Measurements from ENCODE around the gene TUBB2A. TPM values are rescaled to one million over a fixed set of nuclear protein-coding genes. Genes with fewer than 3 reads are reported as not detected.

The TUBB2A gene
- total and polyA plus RNA-seq, 2 of the 4 experiments (the other 2 are of a cell fraction) = 164 to 264 TPM

DNA sequence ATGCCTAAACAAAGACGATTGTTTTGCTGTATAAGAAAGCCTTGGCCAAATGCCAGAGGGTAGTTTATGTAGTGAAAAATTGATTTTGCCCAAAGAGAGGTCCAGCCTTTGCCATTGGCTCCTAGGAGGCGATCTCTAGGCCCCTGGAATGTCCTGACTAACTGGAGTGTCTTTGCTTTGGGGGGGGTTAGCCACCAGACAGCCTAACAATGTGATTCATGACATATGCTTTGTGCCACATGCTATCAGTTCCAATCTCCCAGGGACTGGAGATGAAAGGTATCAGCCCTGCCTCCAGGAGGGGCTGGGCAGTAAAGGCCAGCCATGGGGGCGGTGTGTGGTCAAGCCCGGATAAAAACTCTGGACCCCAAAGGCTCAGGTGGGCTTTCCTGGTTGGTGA, 32.7 kb upstream of the TUBB2A start:
- Histone ChIP-seq H3K4me1 (ENCODE audit: control insufficient read depth, insufficient read depth, low read length) (peaks cover 5% of the 10 kb centered on the region), H3K9ac (ENCODE audit: low read depth, low read length) (no peak overlapping the region), H3K23ac (ENCODE audit: low read depth, low read length) (no peak overlapping the region), H3K27me3 (ENCODE audit: control insufficient read depth, insufficient read depth, low read length) (peaks cover 26% of the 10 kb centered on the region), H3K14ac (replicated peaks; ENCODE audit: low read depth, low read length) (no peak overlapping the region), H3K79me1 (ENCODE audit: low read depth in 1 of 2, low read length in 2 of 2) (no peaks in the 10 kb centered on the region), H2BK120ac (ENCODE audit: low read depth, low read length) (no peak overlapping the region), H3K27ac (ENCODE audit: insufficient read depth, low read length) (no peak overlapping the region), H2AFZ (replicated peaks; ENCODE audit: low read length, poor library complexity) (no peak overlapping the region), H3K56ac (ENCODE audit: extremely low read depth, insufficient read depth, low read length) (no peak overlapping the region), H4K91ac (ENCODE audit: insufficient read depth, low read depth, low read length) (no peak overlapping the region), H3K4me2 (ENCODE audit: low read depth, low read length) (no peak overlapping the region), H4K20me1 (ENCODE audit: insufficient read depth, low read length) (no peaks in the 10 kb centered on the region), H4K8ac (ENCODE audit: low read depth in 2 of 2, low read length in 2 of 2) (no peak overlapping the region), H3K9me1 (ENCODE audit: insufficient read depth, low read length) (no peaks in the 10 kb centered on the region), H3K36me3 (ENCODE audit: control insufficient read depth, insufficient read depth, low read length) (no peaks in the 10 kb centered on the region), H3K18ac (ENCODE audit: low read depth, low read length) (no peak overlapping the region), H4K5ac (ENCODE audit: low read depth, low read length) (no peak overlapping the region), H2BK15ac (ENCODE audit: low read depth, low read length) (no peak overlapping the region), H2AK9ac (replicated peaks; ENCODE audit: low read depth, low read length, poor library complexity) (peak overlapping the region; percentile 59), H2AK5ac (ENCODE audit: low read depth, low read length) (no peak overlapping the region), H2BK20ac (ENCODE audit: low read depth, low read length) (no peak overlapping the region), H2BK5ac (ENCODE audit: low read depth, low read length, poor library complexity, severe bottlenecking) (no peak overlapping the region), H3K4ac (ENCODE audit: low read depth, low read length) (no peak overlapping the region), H3K4me3 (ENCODE audit: insufficient read depth, low read depth, low read length) (no peak overlapping the region), H3K9me3 (ENCODE audit: control insufficient read depth, insufficient read depth, low read length) (peaks cover 5% of the 10 kb centered on the region)
- intact Hi-C loops (cut with micrococcal nuclease) = no loop called here
- ATAC-seq (ENCODE audit: low read depth) = no peak
- CTCF ChIA-PET = no interaction called here
- in situ Hi-C loops (cut with MboI; ENCODE audit: low sequenced_read_pairs) = no loop called here
- DNase-seq = no peak
- 80% methylated on average over 2 of the region's 4 CpGs; no CpG with 5 or more reads in 1 of the 2 experiments for WGBS, 2 experiments (ENCODE audit: extremely low coverage in 2 of 2, insufficient read length in 1 of 2)
- POLR2A ChIA-PET (ENCODE audit: unreplicated experiment) = no interaction called here
- dilution Hi-C loops (cut with HindIII; ENCODE audit: low sequenced_read_pairs, unreplicated experiment) = no loop called here
- BruUV-seq (replicated peaks) = no TSS peak
- TF ChIP-seq, protein P1, sequence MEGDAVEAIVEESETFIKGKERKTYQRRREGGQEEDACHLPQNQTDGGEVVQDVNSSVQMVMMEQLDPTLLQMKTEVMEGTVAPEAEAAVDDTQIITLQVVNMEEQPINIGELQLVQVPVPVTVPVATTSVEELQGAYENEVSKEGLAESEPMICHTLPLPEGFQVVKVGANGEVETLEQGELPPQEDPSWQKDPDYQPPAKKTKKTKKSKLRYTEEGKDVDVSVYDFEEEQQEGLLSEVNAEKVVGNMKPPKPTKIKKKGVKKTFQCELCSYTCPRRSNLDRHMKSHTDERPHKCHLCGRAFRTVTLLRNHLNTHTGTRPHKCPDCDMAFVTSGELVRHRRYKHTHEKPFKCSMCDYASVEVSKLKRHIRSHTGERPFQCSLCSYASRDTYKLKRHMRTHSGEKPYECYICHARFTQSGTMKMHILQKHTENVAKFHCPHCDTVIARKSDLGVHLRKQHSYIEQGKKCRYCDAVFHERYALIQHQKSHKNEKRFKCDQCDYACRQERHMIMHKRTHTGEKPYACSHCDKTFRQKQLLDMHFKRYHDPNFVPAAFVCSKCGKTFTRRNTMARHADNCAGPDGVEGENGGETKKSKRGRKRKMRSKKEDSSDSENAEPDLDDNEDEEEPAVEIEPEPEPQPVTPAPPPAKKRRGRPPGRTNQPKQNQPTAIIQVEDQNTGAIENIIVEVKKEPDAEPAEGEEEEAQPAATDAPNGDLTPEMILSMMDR (conservative IDR thresholded peaks at IDR 0.05; ENCODE audit: low read depth, low read length) = no peak
- TF ChIP-seq RCOR1 (IDR thresholded peaks at IDR 0.05; ENCODE audit: insufficient replicate concordance, low read length) (no peak), FOS (IDR thresholded peaks at IDR 0.05; ENCODE audit: low read depth, low read length) (no peak), SMC3 (IDR thresholded peaks at IDR 0.05; ENCODE audit: low read depth, low read length) (no peak), POLR2A (IDR thresholded peaks at IDR 0.05; ENCODE audit: low read depth, low read length) (no peak), CEBPB (IDR thresholded peaks at IDR 0.05; ENCODE audit: low read depth, low read length) (no peak), CHD1 (IDR thresholded peaks at IDR 0.05; ENCODE audit: low read depth, low read length) (no peak), BHLHE40 (IDR thresholded peaks at IDR 0.05; ENCODE audit: low read depth, low read length) (no peak), MXI1 (IDR thresholded peaks at IDR 0.05; ENCODE audit: borderline replicate concordance, low read depth, low read length) (no peak), RAD21 (IDR thresholded peaks at IDR 0.05; ENCODE audit: low read length) (no peak), MAFK (IDR thresholded peaks at IDR 0.05; ENCODE audit: low read depth, low read length) (no peak), MAZ (IDR thresholded peaks at IDR 0.05; ENCODE audit: borderline replicate concordance, low read depth, low read length) (no peak), RFX5 (IDR thresholded peaks at IDR 0.05; ENCODE audit: low read depth, low read length) (no peak), NFE2L2 (IDR thresholded peaks at IDR 0.05; ENCODE audit: low read depth, low read length) (no peak)
- TF ChIP-seq, protein P2, sequence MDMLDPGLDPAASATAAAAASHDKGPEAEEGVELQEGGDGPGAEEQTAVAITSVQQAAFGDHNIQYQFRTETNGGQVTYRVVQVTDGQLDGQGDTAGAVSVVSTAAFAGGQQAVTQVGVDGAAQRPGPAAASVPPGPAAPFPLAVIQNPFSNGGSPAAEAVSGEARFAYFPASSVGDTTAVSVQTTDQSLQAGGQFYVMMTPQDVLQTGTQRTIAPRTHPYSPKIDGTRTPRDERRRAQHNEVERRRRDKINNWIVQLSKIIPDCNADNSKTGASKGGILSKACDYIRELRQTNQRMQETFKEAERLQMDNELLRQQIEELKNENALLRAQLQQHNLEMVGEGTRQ (IDR thresholded peaks at IDR 0.05; ENCODE audit: low read depth, low read length) = no peak
- TF ChIP-seq, protein P3, sequence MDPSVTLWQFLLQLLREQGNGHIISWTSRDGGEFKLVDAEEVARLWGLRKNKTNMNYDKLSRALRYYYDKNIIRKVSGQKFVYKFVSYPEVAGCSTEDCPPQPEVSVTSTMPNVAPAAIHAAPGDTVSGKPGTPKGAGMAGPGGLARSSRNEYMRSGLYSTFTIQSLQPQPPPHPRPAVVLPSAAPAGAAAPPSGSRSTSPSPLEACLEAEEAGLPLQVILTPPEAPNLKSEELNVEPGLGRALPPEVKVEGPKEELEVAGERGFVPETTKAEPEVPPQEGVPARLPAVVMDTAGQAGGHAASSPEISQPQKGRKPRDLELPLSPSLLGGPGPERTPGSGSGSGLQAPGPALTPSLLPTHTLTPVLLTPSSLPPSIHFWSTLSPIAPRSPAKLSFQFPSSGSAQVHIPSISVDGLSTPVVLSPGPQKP (IDR thresholded peaks at IDR 0.05; ENCODE audit: borderline replicate concordance, low read depth, low read length) = no peak

Data from IMR-90 (cell line).